H1 (cell line): ENCODE data around the gene YEATS4.

Experiments used
- ASH2L ChIP-seq: fragments of 200-600, 300-600 bp; sonication (generic); IDR thresholded peaks from one replicate; pipeline ENCODE4 v1.7.1; 2017; ENCODE audit warnings: low read length
- CHD1 ChIP-seq: IDR thresholded peaks from 2 replicates; pipeline ENCODE4 v1.6.1; 2012; ENCODE audit warnings: low read depth, low read length, improper control_type of control experiment
- CHD2 ChIP-seq: IDR thresholded peaks from 2 replicates; pipeline ENCODE4 v1.6.1; 2012; ENCODE audit warnings: low read length, improper control_type of control experiment
- CTCF ChIP-seq, 3 experiments: IDR thresholded peaks; 1 replicate in 2 of 3; 2 replicates in 1 of 3; pipeline versions ENCODE4 v1.5.1 to v1.6.1; 2011; ENCODE audit warnings: low read length in 3 of 3, mild to moderate bottlenecking in 3 of 3, inconsistent platforms in 2 of 3, low read depth in 1 of 3, moderate library complexity in 1 of 3; ENCODE audit not compliant: insufficient read depth in 1 of 3; ENCODE audit errors: control extremely low read depth in 1 of 3
- EZH2 ChIP-seq: fragments of 200-600 bp; sonication (generic); IDR thresholded peaks from 2 replicates; pipeline ENCODE4 v1.7.1; 2012; ENCODE audit warnings: low read depth, mild to moderate bottlenecking, moderate library complexity, low read length, inconsistent platforms; ENCODE audit not compliant: severe bottlenecking
- MAX ChIP-seq: IDR thresholded peaks from 2 replicates; pipeline ENCODE4 v1.6.1; 2012; ENCODE audit warnings: inconsistent platforms
- POLR2A ChIP-seq, 2 experiments: IDR thresholded peaks; 1 replicate in 1 of 2; 2 replicates in 1 of 2; pipeline ENCODE4 v1.6.1; 2011; ENCODE audit warnings: low read depth in 2 of 2, low read length in 2 of 2, mild to moderate bottlenecking in 2 of 2; ENCODE audit errors: control extremely low read depth in 1 of 2
- RXRA ChIP-seq: IDR thresholded peaks from 2 replicates; pipeline ENCODE4 v1.6.1; 2011; ENCODE audit warnings: low read depth, mild to moderate bottlenecking, low read length, moderate library complexity; ENCODE audit not compliant: insufficient read depth
- SP1 ChIP-seq: IDR thresholded peaks from 2 replicates; pipeline ENCODE4 v1.6.1; 2011; ENCODE audit warnings: low read depth, low read length
- SP2 ChIP-seq: IDR thresholded peaks from 2 replicates; pipeline ENCODE4 v1.6.1; 2012; ENCODE audit warnings: mild to moderate bottlenecking, low read length, inconsistent platforms
- TAF1 ChIP-seq: IDR thresholded peaks from 2 replicates; pipeline ENCODE4 v1.6.1; 2011; ENCODE audit warnings: mild to moderate bottlenecking, low read depth, low read length
- TEAD4 ChIP-seq: IDR thresholded peaks from 2 replicates; pipeline ENCODE4 v1.6.1; 2012; ENCODE audit warnings: low read depth, low read length, inconsistent platforms, mixed read lengths
- USF2 ChIP-seq: IDR thresholded peaks from 2 replicates; pipeline ENCODE4 v1.6.1; 2011; ENCODE audit warnings: low read length, improper control_type of control experiment

GRCh38 chr12:69355363-69356028 is 4.0 kb upstream of the YEATS4 start:
- TF ChIP-seq SP1 (no peak), TAF1 (no peak), CTCF (IDR thresholded peaks at IDR 0.05; ENCODE audit: control extremely low read depth in 1 of 3, insufficient read depth in 1 of 3, low read depth in 1 of 3, low read length in 3 of 3) (no peak), SP2 (no peak), CHD1 (no peak), ASH2L (no peak), TEAD4 (no peak), RXRA (no peak), CHD2 (no peak), MAX (no peak), USF2 (no peak), EZH2 (no peak), POLR2A (IDR thresholded peaks at IDR 0.05; ENCODE audit: control extremely low read depth in 1 of 2, low read depth in 2 of 2, low read length in 2 of 2) (no peak)
